ENCODE data around the gene SGPL1.

The SGPL1 gene

GRCh38 chr10:70834021-70834420 is 18.3 kb downstream of the SGPL1 start:
- Histone ChIP-seq H3K36me3 (ENCODE audit: control insufficient read depth, insufficient read depth, low read length, severe bottlenecking) (peaks cover 13% of the 10 kb centered on the region), H3K9ac (ENCODE audit: low read length) (no peak overlapping the region), H3K4me1 (ENCODE audit: control insufficient read depth, insufficient read depth, low read length) (peaks cover 47% of the 10 kb centered on the region), H3K9me3 (ENCODE audit: control insufficient read depth, low read length) (no peaks in the 10 kb centered on the region), H3K4me3 (ENCODE audit: low read length) (no peak overlapping the region), H3K27me3 (replicated peaks; ENCODE audit: control insufficient read depth, insufficient read depth, low read length) (no peaks in the 10 kb centered on the region)
- DNase-seq (ENCODE audit: low read depth) = no peak

GRCh38 chr10:70834441-70835151 is 18.8 kb downstream of the SGPL1 start:
- peaks cover 47% of the 10 kb centered on the region for H3K4me1 ChIP-seq (ENCODE audit: control insufficient read depth, insufficient read depth, low read length)
- DNase-seq (ENCODE audit: low read depth) = no peak
- H3K9me3 ChIP-seq (ENCODE audit: control insufficient read depth, low read length) = no peaks in the 10 kb centered on the region
- no peak overlapping the region for H3K4me3 ChIP-seq (ENCODE audit: low read length)
- no peaks in the 10 kb centered on the region for H3K27me3 ChIP-seq (replicated peaks; ENCODE audit: control insufficient read depth, insufficient read depth, low read length)
- H3K9ac ChIP-seq (ENCODE audit: low read length) = no peak overlapping the region
- H3K36me3 ChIP-seq (ENCODE audit: control insufficient read depth, insufficient read depth, low read length, severe bottlenecking) = peaks cover 8% of the 10 kb centered on the region

- Histone ChIP-seq H3K4me1 (ENCODE audit: control insufficient read depth, insufficient read depth, low read length) (peaks cover 47% of the 10 kb centered on the region), H3K4me3 (ENCODE audit: low read length) (no peak overlapping the region), H3K27me3 (replicated peaks; ENCODE audit: control insufficient read depth, insufficient read depth, low read length) (no peaks in the 10 kb centered on the region), H3K36me3 (ENCODE audit: control insufficient read depth, insufficient read depth, low read length, severe bottlenecking) (peaks cover 6% of the 10 kb centered on the region), H3K9me3 (ENCODE audit: control insufficient read depth, low read length) (no peaks in the 10 kb centered on the region), H3K9ac (ENCODE audit: low read length) (peak overlapping the region; percentile 30)
- DNase-seq (ENCODE audit: low read depth) = no peak
These were observed 20.6 kb downstream of the SGPL1 start for GRCh38 chr10:70836319-70836718.

- peaks cover 43% of the 10 kb centered on the region for H3K4me1 ChIP-seq (ENCODE audit: control insufficient read depth, insufficient read depth, low read length)
- no peak overlapping the region for H3K4me3 ChIP-seq (ENCODE audit: low read length)
These were observed 21.9 kb downstream of the SGPL1 start for GRCh38 chr10:70837660-70838059.

GRCh38 chr10:70838270-70838805 is 22.6 kb downstream of the SGPL1 start:
- H3K27me3 ChIP-seq (replicated peaks; ENCODE audit: control insufficient read depth, insufficient read depth, low read length) = no peaks in the 10 kb centered on the region
- peaks cover 36% of the 10 kb centered on the region for H3K4me1 ChIP-seq (ENCODE audit: control insufficient read depth, insufficient read depth, low read length)
- peaks cover 5% of the 10 kb centered on the region for H3K36me3 ChIP-seq (ENCODE audit: control insufficient read depth, insufficient read depth, low read length, severe bottlenecking)
- no peak for DNase-seq (ENCODE audit: low read depth)
- no peak overlapping the region for H3K9ac ChIP-seq (ENCODE audit: low read length)
- no peak overlapping the region for H3K4me3 ChIP-seq (ENCODE audit: low read length)
- H3K9me3 ChIP-seq (ENCODE audit: control insufficient read depth, low read length) = no peaks in the 10 kb centered on the region

More at GRCh38 chr10:70837660-70838059, 21.9 kb downstream of the SGPL1 start:
- no peak for DNase-seq (ENCODE audit: low read depth)
- Histone ChIP-seq H3K9me3 (ENCODE audit: control insufficient read depth, low read length) (no peaks in the 10 kb centered on the region), H3K36me3 (ENCODE audit: control insufficient read depth, insufficient read depth, low read length, severe bottlenecking) (peaks cover 5% of the 10 kb centered on the region), H3K27me3 (replicated peaks; ENCODE audit: control insufficient read depth, insufficient read depth, low read length) (no peaks in the 10 kb centered on the region), H3K9ac (ENCODE audit: low read length) (no peak overlapping the region)

GRCh38 chr10:70840836-70841235 is 25.1 kb downstream of the SGPL1 start:
- peaks cover 14% of the 10 kb centered on the region for H3K36me3 ChIP-seq (ENCODE audit: control insufficient read depth, insufficient read depth, low read length, severe bottlenecking)
- DNase-seq (ENCODE audit: low read depth) = no peak
- no peaks in the 10 kb centered on the region for H3K9me3 ChIP-seq (ENCODE audit: control insufficient read depth, low read length)
- no peak overlapping the region for H3K4me3 ChIP-seq (ENCODE audit: low read length)
- no peak overlapping the region for H3K9ac ChIP-seq (ENCODE audit: low read length)
- H3K27me3 ChIP-seq (replicated peaks; ENCODE audit: control insufficient read depth, insufficient read depth, low read length) = no peaks in the 10 kb centered on the region
- H3K4me1 ChIP-seq (ENCODE audit: control insufficient read depth, insufficient read depth, low read length) = peaks cover 17% of the 10 kb centered on the region

GRCh38 chr10:70843333-70843732 is 27.6 kb downstream of the SGPL1 start:
- Histone ChIP-seq H3K4me3 (ENCODE audit: low read length) (no peak overlapping the region), H3K4me1 (ENCODE audit: control insufficient read depth, insufficient read depth, low read length) (peaks cover 14% of the 10 kb centered on the region), H3K36me3 (ENCODE audit: control insufficient read depth, insufficient read depth, low read length, severe bottlenecking) (peaks cover 22% of the 10 kb centered on the region), H3K9me3 (ENCODE audit: control insufficient read depth, low read length) (no peaks in the 10 kb centered on the region), H3K27me3 (replicated peaks; ENCODE audit: control insufficient read depth, insufficient read depth, low read length) (no peaks in the 10 kb centered on the region), H3K9ac (ENCODE audit: low read length) (no peak overlapping the region)
- no peak for DNase-seq (ENCODE audit: low read depth)

- Histone ChIP-seq H3K9me3 (ENCODE audit: control insufficient read depth, low read length) (no peaks in the 10 kb centered on the region), H3K9ac (ENCODE audit: low read length) (no peak overlapping the region), H3K36me3 (ENCODE audit: control insufficient read depth, insufficient read depth, low read length, severe bottlenecking) (peaks cover 22% of the 10 kb centered on the region), H3K4me3 (ENCODE audit: low read length) (no peak overlapping the region), H3K27me3 (replicated peaks; ENCODE audit: control insufficient read depth, insufficient read depth, low read length) (no peaks in the 10 kb centered on the region), H3K4me1 (ENCODE audit: control insufficient read depth, insufficient read depth, low read length) (peaks cover 8% of the 10 kb centered on the region)
- DNase-seq (ENCODE audit: low read depth) = no peak
These were observed 28.2 kb downstream of the SGPL1 start for GRCh38 chr10:70843776-70844489.

- Histone ChIP-seq H3K36me3 (ENCODE audit: control insufficient read depth, insufficient read depth, low read length, severe bottlenecking) (peaks cover 17% of the 10 kb centered on the region), H3K4me3 (ENCODE audit: low read length) (no peak overlapping the region), H3K27me3 (replicated peaks; ENCODE audit: control insufficient read depth, insufficient read depth, low read length) (no peaks in the 10 kb centered on the region), H3K9ac (ENCODE audit: low read length) (no peak overlapping the region), H3K9me3 (ENCODE audit: control insufficient read depth, low read length) (no peaks in the 10 kb centered on the region), H3K4me1 (ENCODE audit: control insufficient read depth, insufficient read depth, low read length) (peaks cover 13% of the 10 kb centered on the region)
- no peak for DNase-seq (ENCODE audit: low read depth)
These were observed 29.5 kb downstream of the SGPL1 start for GRCh38 chr10:70845256-70845655.

GRCh38 chr10:70845816-70846215 is 30.1 kb downstream of the SGPL1 start:
- H3K9me3 ChIP-seq (ENCODE audit: control insufficient read depth, low read length) = no peaks in the 10 kb centered on the region
- DNase-seq (ENCODE audit: low read depth) = no peak
- H3K27me3 ChIP-seq (replicated peaks; ENCODE audit: control insufficient read depth, insufficient read depth, low read length) = no peaks in the 10 kb centered on the region
- H3K9ac ChIP-seq (ENCODE audit: low read length) = no peak overlapping the region
- H3K4me3 ChIP-seq (ENCODE audit: low read length) = no peak overlapping the region
- H3K4me1 ChIP-seq (ENCODE audit: control insufficient read depth, insufficient read depth, low read length) = peaks cover 13% of the 10 kb centered on the region
- H3K36me3 ChIP-seq (ENCODE audit: control insufficient read depth, insufficient read depth, low read length, severe bottlenecking) = peaks cover 17% of the 10 kb centered on the region

- H3K27me3 ChIP-seq (replicated peaks; ENCODE audit: control insufficient read depth, insufficient read depth, low read length) = no peaks in the 10 kb centered on the region
- H3K9me3 ChIP-seq (ENCODE audit: control insufficient read depth, low read length) = no peaks in the 10 kb centered on the region
- DNase-seq (ENCODE audit: low read depth) = no peak
- H3K36me3 ChIP-seq (ENCODE audit: control insufficient read depth, insufficient read depth, low read length, severe bottlenecking) = peaks cover 26% of the 10 kb centered on the region
- peaks cover 13% of the 10 kb centered on the region for H3K4me1 ChIP-seq (ENCODE audit: control insufficient read depth, insufficient read depth, low read length)
- no peak overlapping the region for H3K9ac ChIP-seq (ENCODE audit: low read length)
- H3K4me3 ChIP-seq (ENCODE audit: low read length) = no peak overlapping the region
These were observed 31.0 kb downstream of the SGPL1 start for GRCh38 chr10:70846795-70847194.

All from adipocyte (in vitro differentiated cells).